H9 (cell line): ENCODE measurements around the gene EIF4G2. TPM values are rescaled to one million over a fixed set of nuclear protein-coding genes. Genes with fewer than 3 reads are reported as not detected.
A peak's percentile ranks its signal among the peaks of the same experiment; 100 is the strongest.

Experiments
- DNase-seq: peaks from one replicate; pipeline ENCODE4 v3.0.0-alpha.2; 2017
- H2AFZ ChIP-seq: one replicate; pipeline ENCODE4 v1.6.1; 2013; ENCODE audit warnings: mild to moderate bottlenecking, low read length, control low read depth, moderate library complexity
- H2AK5ac ChIP-seq: 2 replicates; pipeline ENCODE4 v1.6.1; 2013; ENCODE audit warnings: low read length, control low read depth, mixed read lengths; ENCODE audit not compliant: insufficient read length
- H2BK120ac ChIP-seq: one replicate; pipeline ENCODE4 v1.6.1; 2013; ENCODE audit warnings: low read depth, mild to moderate bottlenecking, low read length, control low read depth, inconsistent platforms; ENCODE audit not compliant: poor library complexity, severe bottlenecking
- H2BK12ac ChIP-seq: 2 replicates; pipeline ENCODE4 v1.6.1; 2013; ENCODE audit warnings: low read length, control low read depth, mixed read lengths, low read depth; ENCODE audit not compliant: insufficient read length
- H2BK15ac ChIP-seq: 2 replicates; pipeline ENCODE4 v1.6.1; 2013; ENCODE audit warnings: low read depth, low read length, control low read depth
- H2BK20ac ChIP-seq: one replicate; pipeline ENCODE4 v1.6.1; 2013; ENCODE audit warnings: low read depth, mild to moderate bottlenecking, low read length, control low read depth, inconsistent platforms; ENCODE audit not compliant: poor library complexity, severe bottlenecking
- H2BK5ac ChIP-seq: 2 replicates; pipeline ENCODE4 v1.6.1; 2013; ENCODE audit warnings: low read length, control low read depth, mixed read lengths; ENCODE audit not compliant: insufficient read length
- H3K14ac ChIP-seq: 2 replicates; pipeline ENCODE4 v1.6.1; 2013; ENCODE audit warnings: low read length, control low read depth; ENCODE audit not compliant: insufficient read depth
- H3K18ac ChIP-seq: 2 replicates; pipeline ENCODE4 v1.6.1; 2013; ENCODE audit warnings: low read depth, mild to moderate bottlenecking, mixed read lengths, low read length, control low read depth; ENCODE audit not compliant: insufficient read length
- H3K23ac ChIP-seq: 2 replicates; pipeline ENCODE4 v1.6.1; 2013; ENCODE audit warnings: low read length, control low read depth, mixed read lengths, low read depth; ENCODE audit not compliant: insufficient read length
- H3K23me2 ChIP-seq: 2 replicates; pipeline ENCODE4 v1.6.1; 2013; ENCODE audit warnings: low read depth, mild to moderate bottlenecking, mixed read lengths, low read length, control low read depth; ENCODE audit not compliant: insufficient read length, poor library complexity, severe bottlenecking
- H3K27ac ChIP-seq: 2 replicates; pipeline ENCODE4 v1.5.1; 2013; ENCODE audit warnings: low read length, control low read depth, mixed read lengths, low read depth; ENCODE audit not compliant: insufficient read length
- H3K27me3 ChIP-seq: 2 replicates; pipeline ENCODE4 v1.6.1; 2013; ENCODE audit warnings: low read length, control low read depth, inconsistent platforms; ENCODE audit not compliant: insufficient read depth
- H3K4ac ChIP-seq: 2 replicates; pipeline ENCODE4 v1.6.1; 2013; ENCODE audit warnings: low read depth, mild to moderate bottlenecking, control low read depth, inconsistent platforms, low read length, moderate library complexity
- H3K4me1 ChIP-seq: 2 replicates; pipeline ENCODE4 v1.6.1; 2013; ENCODE audit warnings: low read length, control low read depth, inconsistent platforms; ENCODE audit not compliant: insufficient read depth
- H3K4me2 ChIP-seq: 2 replicates; pipeline ENCODE4 v1.6.1; 2013; ENCODE audit warnings: low read length, control low read depth, mixed read lengths; ENCODE audit not compliant: insufficient read length, insufficient read depth
- H3K56ac ChIP-seq: 2 replicates; pipeline ENCODE4 v1.6.1; 2013; ENCODE audit warnings: low read depth, mild to moderate bottlenecking, mixed read lengths, low read length, control low read depth; ENCODE audit not compliant: insufficient read length
- H3K79me1 ChIP-seq: 2 replicates; pipeline ENCODE4 v1.6.1; 2013; ENCODE audit warnings: low read depth, mild to moderate bottlenecking, moderate library complexity, low read length, control low read depth, inconsistent platforms; ENCODE audit not compliant: insufficient read depth, poor library complexity, severe bottlenecking
- H3K79me2 ChIP-seq: 2 replicates; pipeline ENCODE4 v1.6.1; 2013; ENCODE audit warnings: low read length, control low read depth, inconsistent platforms; ENCODE audit not compliant: insufficient read depth
- H3K9ac ChIP-seq: 2 replicates; pipeline ENCODE4 v1.6.1; 2013; ENCODE audit warnings: low read length, control low read depth, mixed read lengths; ENCODE audit not compliant: insufficient read length; ENCODE audit errors: extremely low read depth
- H3K9me3 ChIP-seq: one replicate; pipeline ENCODE4 v1.6.1; 2013; ENCODE audit warnings: low read depth, low read length, inconsistent platforms; ENCODE audit not compliant: control insufficient read depth
- H3T11ph ChIP-seq: one replicate; pipeline ENCODE4 v1.6.1; 2013; ENCODE audit warnings: mild to moderate bottlenecking, low read length, control low read depth, inconsistent platforms
- H4K20me1 ChIP-seq: one replicate; pipeline ENCODE4 v1.6.1; 2013; ENCODE audit not compliant: control insufficient read depth, insufficient read length, insufficient read depth
- H4K5ac ChIP-seq: 2 replicates; pipeline ENCODE4 v1.6.1; 2013; ENCODE audit warnings: low read depth, mild to moderate bottlenecking, mixed read lengths, low read length, control low read depth; ENCODE audit not compliant: insufficient read length
- H4K8ac ChIP-seq: replicated peaks from 2 replicates; pipeline ENCODE4 v1.6.1; 2013; ENCODE audit warnings: low read length, control low read depth, mixed read lengths, low read depth; ENCODE audit not compliant: insufficient read length
- H4K91ac ChIP-seq: 2 replicates; pipeline ENCODE4 v1.6.1; 2013; ENCODE audit warnings: low read depth, mild to moderate bottlenecking, moderate library complexity, mixed read lengths, low read length, control low read depth; ENCODE audit not compliant: insufficient read length
- H3K27ac Mint-ChIP-seq, 3 experiments: 2 replicates in 2 of 3; 3 replicates in 1 of 3; pipeline ENCODE4 v1.8.0; 2020 to 2021; ENCODE audit warnings: mixed read lengths in 3 of 3, mild to moderate bottlenecking in 1 of 3, moderate library complexity in 1 of 3
- H3K27me3 Mint-ChIP-seq: 2 replicates; pipeline ENCODE4 v1.8.0; 2021; ENCODE audit warnings: low read depth, mild to moderate bottlenecking, moderate library complexity, mixed read lengths
- H3K36me3 Mint-ChIP-seq, 3 experiments: 2 replicates in 2 of 3; 3 replicates in 1 of 3; pipeline ENCODE4 v1.8.0; 2020 to 2021; ENCODE audit warnings: low read depth in 3 of 3, mixed read lengths in 3 of 3; ENCODE audit not compliant: insufficient read depth in 1 of 3
- H3K4me1 Mint-ChIP-seq, 2 experiments: 2 replicates each; pipeline ENCODE4 v1.8.0; 2020; ENCODE audit warnings: mixed read lengths in 2 of 2
- H3K4me3 Mint-ChIP-seq, 2 experiments: 2 replicates in 1 of 2; 3 replicates in 1 of 2; pipeline ENCODE4 v1.8.0; 2020 to 2021; ENCODE audit warnings: mild to moderate bottlenecking in 2 of 2, mixed read lengths in 2 of 2, moderate library complexity in 1 of 2
- H3K9me3 Mint-ChIP-seq, 2 experiments: 2 replicates in 1 of 2; 3 replicates in 1 of 2; pipeline ENCODE4 v1.8.0; 2020; ENCODE audit warnings: mild to moderate bottlenecking in 2 of 2, mixed read lengths in 2 of 2, moderate library complexity in 1 of 2
- CTCF ChIP-seq: fragments of 200-600 bp; sonication (generic); conservative IDR thresholded peaks from 3 replicates; pipeline ENCODE4 v1.8.0; 2021; ENCODE audit warnings: antibody characterized with exemption, mild to moderate bottlenecking
- WGBS: extraction: QIAGEN DNeasy Blood & Tissue Kit; methylation state at CpG from one replicate; pipeline ENCODE4 v1.1.7; 2013; ENCODE audit warnings: missing lambda C conversion rate, low lambda C conversion rate, mixed read lengths; ENCODE audit not compliant: insufficient read length; ENCODE audit errors: extremely low coverage; 5-methylcytosine and 5-hydroxymethylcytosine counted together
- total RNA-seq: library from RNA; stranded (reverse); gene quantifications from 2 replicates; pipeline ENCODE4 v1.2.1, GENCODE V29; 2021

The EIF4G2 gene
- total RNA-seq, 1 experiment from 2014 or later = 1,013 TPM

- Histone ChIP-seq H2BK15ac (no peak within 1 kb of the TSS), H3K23me2 (peaks cover 14% of the 10 kb centered on the region), H2BK20ac (no peak within 1 kb of the TSS), H3K4ac (no peak within 1 kb of the TSS), H4K8ac (no peak within 1 kb of the TSS), H2BK5ac (no peak within 1 kb of the TSS), H4K20me1 (no peaks in the 10 kb centered on the region), H4K91ac (no peak within 1 kb of the TSS), H3K27ac (peak within 1 kb of the TSS; percentile 81), H3K79me2 (peaks cover 5% of the 10 kb centered on the region; the same call in 1 of the 2 replicates), H2AFZ (peak within 1 kb of the TSS; percentile 53), H3K23ac (no peak within 1 kb of the TSS), H4K5ac (no peak within 1 kb of the TSS), H3T11ph (no peak within 1 kb of the TSS), H3K9ac (peak within 1 kb of the TSS; percentile 92), H2BK12ac (no peak within 1 kb of the TSS), H2BK120ac (no peak within 1 kb of the TSS), H2AK5ac (no peak within 1 kb of the TSS), H3K79me1 (no peaks in the 10 kb centered on the region), H3K14ac (peak within 1 kb of the TSS; percentile 87), H3K4me2 (peak within 1 kb of the TSS; percentile 95), H3K4me1 (no peaks in the 10 kb centered on the region), H3K9me3 (no peaks in the 10 kb centered on the region), H3K18ac (peak within 1 kb of the TSS; percentile 88), H3K27me3 (no peaks in the 10 kb centered on the region), H3K56ac (peak within 1 kb of the TSS; percentile 23)
- DNase-seq = peak; percentile 98
- Mint-ChIP-seq H3K4me3 (peak within 1 kb of the TSS; percentile 100), H3K36me3 (peaks cover 20 to 35% (median 30%) of the 10 kb centered on the region in 3 experiments), H3K27me3 (no peaks in the 10 kb centered on the region), H3K9me3 (peaks cover 0 to 2% of the 10 kb centered on the region in 2 experiments; a peak in 1 of 5 replicates), H3K4me1 (peaks cover 24 to 30% of the 10 kb centered on the region in 2 experiments), H3K27ac (peak within 1 kb of the TSS; percentile 100)
- 0 out of 3 replicates have a peak, but pooled peaks have one; percentile 18 for TF ChIP-seq CTCF
- no CpG with 5 or more reads among the region's 59 CpGs for WGBS
Observed at GRCh38 chr11:10857709-10858438, 49.1 kb upstream of the EIF4G2 start, which contains the start of gene ZBED5. ZBED5 (minus strand) TSS chr11:10858053; CDS start chr11:10854945, 3,108 bp downstream.
